ENCODE data around the gene HELB. TPM values are rescaled to one million over a fixed set of nuclear protein-coding genes. Genes with fewer than 3 reads are reported as not detected.
"Not testable (repeated sequence)": the region's sequence is repeated elsewhere in the genome, so short reads cannot be mapped to it uniquely, and the experiment has no call there.

The HELB gene
- total RNA-seq, 6 experiments from 2014 or later, result 1.5 to 4.2 (median 3.3) TPM

DNA sequence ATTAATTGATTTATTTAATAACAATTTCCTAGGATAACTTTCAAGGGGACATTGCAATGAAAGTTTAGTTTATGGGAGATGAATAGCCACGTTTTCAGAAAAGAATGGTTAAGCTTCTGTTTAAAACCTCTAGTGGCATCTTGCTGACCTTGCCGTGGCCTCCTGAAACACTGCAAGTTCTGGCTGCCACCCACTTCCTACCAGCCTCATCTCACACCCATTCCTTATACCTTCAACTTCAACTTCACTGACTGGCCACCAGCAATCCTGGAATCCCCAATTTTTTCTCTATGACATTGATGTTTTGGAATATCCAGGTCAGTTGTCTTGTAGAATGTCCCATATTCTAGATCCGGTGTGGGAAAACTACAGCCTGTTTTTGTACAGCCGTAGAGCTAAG is 5.2 kb upstream of the HELB start:
- no peaks in the 10 kb centered on the region for H3K27me3 ChIP-seq
- no peak overlapping the region for H3K27ac ChIP-seq
- H3K4me1 ChIP-seq, result no peaks in the 10 kb centered on the region
- DNase-seq (no peak), ATAC-seq (no peak)
- TF ChIP-seq, protein P1, sequence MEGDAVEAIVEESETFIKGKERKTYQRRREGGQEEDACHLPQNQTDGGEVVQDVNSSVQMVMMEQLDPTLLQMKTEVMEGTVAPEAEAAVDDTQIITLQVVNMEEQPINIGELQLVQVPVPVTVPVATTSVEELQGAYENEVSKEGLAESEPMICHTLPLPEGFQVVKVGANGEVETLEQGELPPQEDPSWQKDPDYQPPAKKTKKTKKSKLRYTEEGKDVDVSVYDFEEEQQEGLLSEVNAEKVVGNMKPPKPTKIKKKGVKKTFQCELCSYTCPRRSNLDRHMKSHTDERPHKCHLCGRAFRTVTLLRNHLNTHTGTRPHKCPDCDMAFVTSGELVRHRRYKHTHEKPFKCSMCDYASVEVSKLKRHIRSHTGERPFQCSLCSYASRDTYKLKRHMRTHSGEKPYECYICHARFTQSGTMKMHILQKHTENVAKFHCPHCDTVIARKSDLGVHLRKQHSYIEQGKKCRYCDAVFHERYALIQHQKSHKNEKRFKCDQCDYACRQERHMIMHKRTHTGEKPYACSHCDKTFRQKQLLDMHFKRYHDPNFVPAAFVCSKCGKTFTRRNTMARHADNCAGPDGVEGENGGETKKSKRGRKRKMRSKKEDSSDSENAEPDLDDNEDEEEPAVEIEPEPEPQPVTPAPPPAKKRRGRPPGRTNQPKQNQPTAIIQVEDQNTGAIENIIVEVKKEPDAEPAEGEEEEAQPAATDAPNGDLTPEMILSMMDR (IDR thresholded peaks at IDR 0.05), result no peak
- TF ChIP-seq POLR2A (IDR thresholded peaks at IDR 0.05), result no peak
- intact Hi-C loops (cut with DNase I), result no loop called here
- no peaks in the 10 kb centered on the region for H3K9me3 ChIP-seq
- H3K4me3 ChIP-seq, result no peak overlapping the region
- WGBS (ENCODE audit: insufficient coverage, low coverage, low lambda C conversion rate, missing lambda C conversion rate), result 60% methylated on average over 4 of the region's 4 CpGs
- H3K36me3 ChIP-seq, result no peaks in the 10 kb centered on the region

DNA sequence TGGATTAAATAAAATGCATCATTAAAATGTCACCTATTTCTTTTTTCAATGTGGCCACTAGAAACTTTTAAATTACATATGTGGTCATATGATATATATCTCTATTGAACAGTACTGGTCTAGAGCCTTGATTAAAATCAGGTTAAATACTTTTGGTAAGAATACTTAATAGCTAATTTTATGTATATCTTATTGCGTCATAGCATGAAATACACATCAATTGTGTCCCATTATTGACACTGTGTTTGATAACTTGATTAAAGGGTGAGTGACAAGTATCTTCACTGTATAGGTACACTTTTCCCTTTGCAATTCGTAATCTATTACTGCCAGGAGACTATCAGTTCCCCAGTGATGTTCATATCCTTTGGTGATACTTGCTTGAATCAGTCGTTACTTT is 4.4 kb upstream of the HELB start:
- ATAC-seq (no peak), DNase-seq (no peak)
- no peak overlapping the region for H3K27ac ChIP-seq
- H3K4me3 ChIP-seq, result no peak overlapping the region
- H3K27me3 ChIP-seq, result no peaks in the 10 kb centered on the region
- peaks cover 0 to 1% (median 0%) of the 10 kb centered on the region in 4 donors for H3K4me1 ChIP-seq
- intact Hi-C loops (cut with DNase I), result no loop called here
- no peaks in the 10 kb centered on the region for H3K9me3 ChIP-seq
- TF ChIP-seq, protein P1 (IDR thresholded peaks at IDR 0.05), result no peak
- no peak for TF ChIP-seq POLR2A (IDR thresholded peaks at IDR 0.05)
- WGBS (ENCODE audit: insufficient coverage, low coverage, low lambda C conversion rate, missing lambda C conversion rate), result 59% methylated on average over 3 of the region's 3 CpGs
- H3K36me3 ChIP-seq, result no peaks in the 10 kb centered on the region

- ATAC-seq (no peak), DNase-seq (no peak)
- Histone ChIP-seq H3K4me3 (peak overlapping the region; percentile 62 to 79 (median 74)), H3K36me3 (no peaks in the 10 kb centered on the region), H3K4me1 (peaks cover 0 to 14% (median 0%) of the 10 kb centered on the region in 4 donors), H3K27ac (peak overlapping the region; percentile 70 to 86 (median 77)), H3K27me3 (no peaks in the 10 kb centered on the region), H3K9me3 (no peaks in the 10 kb centered on the region)
- intact Hi-C loops (cut with DNase I), result no loop called here
- TF ChIP-seq POLR2A (IDR thresholded peaks at IDR 0.05), result no peak
- TF ChIP-seq, protein P1 (IDR thresholded peaks at IDR 0.05), result no peak
- WGBS (ENCODE audit: insufficient coverage, low coverage, low lambda C conversion rate, missing lambda C conversion rate), result 24% methylated on average over 6 of the region's 6 CpGs
Observed at GRCh38 chr12:66302827-66303169, 505 bp downstream of the HELB start.

DNA sequence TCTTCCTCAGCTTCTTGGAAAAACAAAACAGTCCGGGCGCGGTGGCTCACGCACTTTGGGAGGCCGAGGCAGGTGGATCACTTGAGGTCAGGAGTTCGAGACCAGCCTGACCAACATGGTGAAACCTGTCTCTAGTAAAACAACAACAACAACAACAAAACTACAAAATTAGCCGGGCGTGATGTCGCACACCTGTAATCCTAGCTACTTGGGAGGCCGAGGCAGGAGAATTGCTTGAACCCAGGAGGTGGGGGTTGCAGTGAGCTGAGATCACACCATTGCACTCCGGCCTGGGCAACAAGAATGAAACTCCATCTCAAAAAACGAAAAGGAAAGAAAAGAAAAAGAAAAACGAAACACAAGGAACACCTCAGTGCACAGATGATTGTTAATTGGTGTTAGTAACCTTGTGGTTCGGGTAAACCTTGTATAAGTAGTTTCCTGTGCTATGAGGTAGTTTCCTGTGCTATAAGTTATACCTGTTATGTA is 1.1 kb downstream of the HELB start:
- Histone ChIP-seq H3K4me1 (peaks cover 0 to 14% (median 0%) of the 10 kb centered on the region in 4 donors), H3K27ac (peak overlapping the region in 1 of 3 donors; percentile 77), H3K4me3 (peak overlapping the region in 2 of 3 donors; percentile 74 to 79)
- H3K9me3 ChIP-seq; H3K36me3 ChIP-seq; H3K27me3 ChIP-seq; intact Hi-C loops (cut with DNase I); DNase-seq; ATAC-seq: not testable (repeated sequence)
- 66% methylated on average over 14 of the region's 14 CpGs for WGBS (ENCODE audit: insufficient coverage, low coverage, low lambda C conversion rate, missing lambda C conversion rate)

- Histone ChIP-seq H3K9me3 (no peaks in the 10 kb centered on the region), H3K36me3 (no peaks in the 10 kb centered on the region), H3K27me3 (no peaks in the 10 kb centered on the region), H3K4me1 (peaks cover 0 to 14% (median 0%) of the 10 kb centered on the region in 4 donors), H3K4me3 (no peak overlapping the region), H3K27ac (no peak overlapping the region)
- intact Hi-C loops (cut with DNase I), result no loop called here
- TF ChIP-seq, protein P1 (IDR thresholded peaks at IDR 0.05), result no peak
- TF ChIP-seq POLR2A (IDR thresholded peaks at IDR 0.05), result no peak
- DNase-seq (no peak), ATAC-seq (no peak)
- 54% methylated on average over 6 of the region's 6 CpGs for WGBS (ENCODE audit: insufficient coverage, low coverage, low lambda C conversion rate, missing lambda C conversion rate)
Observed at GRCh38 chr12:66304296-66304900, 2.1 kb downstream of the HELB start.

Measured in right lobe of liver (tissue), 6 donors.